ENCODE results near the gene SURF4.

SURF4 gene

GRCh38 chr9:133375116-133375723 lies 640 bp downstream of the SURF4 start:
- DNase-seq (ENCODE audit: low read depth in 3 of 3, low spot score in 1 of 3) = no peak

- DNase-seq (ENCODE audit: low read depth in 3 of 3, low spot score in 1 of 3) = no peak
Measured at GRCh38 chr9:133374612-133375115, 1.2 kb downstream of the SURF4 start.

GRCh38 chr9:133372144-133372543 lies 3.7 kb downstream of the SURF4 start:
- no peak for DNase-seq (ENCODE audit: low read depth in 3 of 3, low spot score in 1 of 3)

GRCh38 chr9:133371261-133371711 lies 4.6 kb downstream of the SURF4 start:
- DNase-seq (ENCODE audit: low read depth in 3 of 3, low spot score in 1 of 3) = peak in 1 of 3 donors; percentile 40

GRCh38 chr9:133370685-133371084 lies 5.2 kb downstream of the SURF4 start:
- DNase-seq (ENCODE audit: low read depth in 3 of 3, low spot score in 1 of 3) = no peak

- DNase-seq (ENCODE audit: low read depth in 3 of 3, low spot score in 1 of 3) = no peak
Measured at GRCh38 chr9:133369933-133370332, 5.9 kb downstream of the SURF4 start.

- no peak for DNase-seq (ENCODE audit: low read depth in 3 of 3, low spot score in 1 of 3)
Measured at GRCh38 chr9:133369422-133369821, 6.4 kb downstream of the SURF4 start.

- DNase-seq (ENCODE audit: low read depth in 3 of 3, low spot score in 1 of 3) = no peak
Measured at GRCh38 chr9:133368249-133368881, 7.5 kb downstream of the SURF4 start.

GRCh38 chr9:133367778-133368177 lies 8.1 kb downstream of the SURF4 start:
- DNase-seq (ENCODE audit: low read depth in 3 of 3, low spot score in 1 of 3) = no peak

- DNase-seq (ENCODE audit: low read depth in 3 of 3, low spot score in 1 of 3) = no peak
Measured at GRCh38 chr9:133367221-133367620, 8.6 kb downstream of the SURF4 start.

- no peak for DNase-seq (ENCODE audit: low read depth in 3 of 3, low spot score in 1 of 3)
Measured at GRCh38 chr9:133366435-133366834, 9.4 kb downstream of the SURF4 start.

- DNase-seq (ENCODE audit: low read depth in 3 of 3, low spot score in 1 of 3) = no peak
Measured at GRCh38 chr9:133362359-133363044, 13.4 kb downstream of the SURF4 start.

- DNase-seq (ENCODE audit: low read depth in 3 of 3, low spot score in 1 of 3) = no peak
Measured at GRCh38 chr9:133361507-133362092, 14.3 kb downstream of the SURF4 start.

GRCh38 chr9:133360400-133361393 lies 15.2 kb downstream of the SURF4 start:
- DNase-seq (ENCODE audit: low read depth in 3 of 3, low spot score in 1 of 3) = no peak

GRCh38 chr9:133359399-133360175 lies 16.3 kb downstream of the SURF4 start:
- no peak for DNase-seq (ENCODE audit: low read depth in 3 of 3, low spot score in 1 of 3)

GRCh38 chr9:133357656-133358055 lies 18.2 kb downstream of the SURF4 start:
- DNase-seq (ENCODE audit: low read depth in 3 of 3, low spot score in 1 of 3) = no peak

GRCh38 chr9:133356391-133357091 lies 19.3 kb downstream of the SURF4 start, which contains the start of the genes SURF1 and SURF2:
SURF1 (minus strand) TSS chr9:133356487; CDS start chr9:133356453, 34 bp downstream.
SURF2 (plus strand) TSS chr9:133356550; CDS start chr9:133356593, 43 bp downstream.
- peak; percentile 61 to 91 (median 75) for DNase-seq (ENCODE audit: low read depth in 3 of 3, low spot score in 1 of 3)

- no peak for DNase-seq (ENCODE audit: low read depth in 3 of 3, low spot score in 1 of 3)
Measured at GRCh38 chr9:133355881-133356357, 19.9 kb downstream of the SURF4 start.

GRCh38 chr9:133354766-133355165 lies 21.1 kb downstream of the SURF4 start:
- DNase-seq (ENCODE audit: low read depth in 3 of 3, low spot score in 1 of 3) = no peak
